Measurements from ENCODE around the gene PTCH2. TPM values are rescaled to one million over a fixed set of nuclear protein-coding genes. Genes with fewer than 3 reads are reported as not detected.
"Not testable (repeated sequence)": the region's sequence is repeated elsewhere in the genome, so short reads cannot be mapped to it uniquely, and the experiment has no call there.

PTCH2 gene
- total RNA-seq, 4 donors from 2014 or later = 0.66 to 2.6 (median 1.1) TPM

GRCh38 chr1:44819196-44819607 is 23.9 kb downstream of the PTCH2 start:
- Histone ChIP-seq H3K27me3 (no peaks in the 10 kb centered on the region), H3K4me3 (peak overlapping the region; percentile 59 to 72 (median 62)), H3K27ac (replicated peaks in 1 of 4) (peak overlapping the region; percentile 89 to 96 (median 92)), H3K36me3 (peaks cover 0 to 8% (median 0%) of the 10 kb centered on the region in 4 donors), H3K9me3 (no peaks in the 10 kb centered on the region), H3K4me1 (peaks cover 18 to 33% (median 32%) of the 10 kb centered on the region in 4 donors)
- intact Hi-C loops (cut with DNase I) = no loop called here
- DNase-seq (ENCODE audit: extremely low spot score) = no peak
- TF ChIP-seq CTCF (IDR thresholded peaks at IDR 0.05) = no peak
- no peak for TF ChIP-seq EP300 (IDR thresholded peaks at IDR 0.05)
- TF ChIP-seq POLR2AphosphoS5 (IDR thresholded peaks at IDR 0.05) = no peak
- TF ChIP-seq POLR2A (IDR thresholded peaks at IDR 0.05; ENCODE audit: low read depth) = no peak
- WGBS = 5% methylated on average over 13 of the region's 13 CpGs

- 97% methylated on average over 11 of the region's 11 CpGs for WGBS
- Histone ChIP-seq H3K27me3 (no peaks in the 10 kb centered on the region), H3K36me3 (peaks cover 0 to 13% (median 0%) of the 10 kb centered on the region in 4 donors), H3K4me3 (no peak overlapping the region), H3K9me3 (no peaks in the 10 kb centered on the region), H3K27ac (replicated peaks in 1 of 4) (peak overlapping the region in 3 of 4 donors; percentile 89 to 96 (median 91)), H3K4me1 (peaks cover 24 to 45% (median 42%) of the 10 kb centered on the region in 4 donors)
- no peak for DNase-seq (ENCODE audit: extremely low spot score)
- TF ChIP-seq CTCF (IDR thresholded peaks at IDR 0.05) (no peak), EP300 (IDR thresholded peaks at IDR 0.05) (no peak), POLR2A (IDR thresholded peaks at IDR 0.05; ENCODE audit: low read depth) (no peak), POLR2AphosphoS5 (IDR thresholded peaks at IDR 0.05) (no peak)
- intact Hi-C loops (cut with DNase I) = no loop called here
Measured at GRCh38 chr1:44817771-44818495, 25.1 kb downstream of the PTCH2 start.

- intact Hi-C loops (cut with DNase I) = no loop called here
- peaks cover 27 to 52% (median 48%) of the 10 kb centered on the region in 4 donors for H3K4me1 ChIP-seq
- TF ChIP-seq POLR2AphosphoS5 (IDR thresholded peaks at IDR 0.05) = no peak
- TF ChIP-seq EP300 (IDR thresholded peaks at IDR 0.05) = no peak
- TF ChIP-seq CTCF (IDR thresholded peaks at IDR 0.05) = no peak
- no peak for TF ChIP-seq POLR2A (IDR thresholded peaks at IDR 0.05; ENCODE audit: low read depth)
- H3K27me3 ChIP-seq = no peaks in the 10 kb centered on the region
- peaks cover 0 to 15% (median 0%) of the 10 kb centered on the region in 4 donors for H3K36me3 ChIP-seq
- H3K27ac ChIP-seq (replicated peaks in 1 of 4) = no peak overlapping the region
- DNase-seq (ENCODE audit: extremely low spot score) = no peak
- H3K4me3 ChIP-seq = no peak overlapping the region
- WGBS = 90% methylated on average over 2 of the region's 2 CpGs
- H3K9me3 ChIP-seq = no peaks in the 10 kb centered on the region
Measured at GRCh38 chr1:44817307-44817706, 25.7 kb downstream of the PTCH2 start.

GRCh38 chr1:44815926-44816325 is 27.1 kb downstream of the PTCH2 start:
- H3K27me3 ChIP-seq; intact Hi-C loops (cut with DNase I); H3K9me3 ChIP-seq; H3K27ac ChIP-seq (replicated peaks in 1 of 4); H3K4me3 ChIP-seq; DNase-seq (ENCODE audit: extremely low spot score): not testable (repeated sequence)
- Histone ChIP-seq H3K36me3 (peaks cover 0 to 15% (median 0%) of the 10 kb centered on the region in 4 donors), H3K4me1 (peaks cover 35 to 60% (median 58%) of the 10 kb centered on the region in 4 donors)
- WGBS = 84% methylated on average over 9 of the region's 9 CpGs

- H3K4me1 ChIP-seq = peaks cover 49 to 68% (median 64%) of the 10 kb centered on the region in 4 donors
- 56% methylated on average over 45 of the region's 48 CpGs for WGBS
- intact Hi-C loops (cut with DNase I) = no loop called here
- peaks cover 0 to 15% (median 0%) of the 10 kb centered on the region in 4 donors for H3K36me3 ChIP-seq
- no peak for DNase-seq (ENCODE audit: extremely low spot score)
- H3K9me3 ChIP-seq = no peaks in the 10 kb centered on the region
- peak overlapping the region; percentile 93 to 97 (median 96) for H3K27ac ChIP-seq (replicated peaks in 1 of 4)
- TF ChIP-seq EP300 (IDR thresholded peaks at IDR 0.05) = no peak
- no peak for TF ChIP-seq POLR2AphosphoS5 (IDR thresholded peaks at IDR 0.05)
- no peak for TF ChIP-seq POLR2A (IDR thresholded peaks at IDR 0.05; ENCODE audit: low read depth)
- no peak for TF ChIP-seq CTCF (IDR thresholded peaks at IDR 0.05)
- peak overlapping the region; percentile 60 to 70 (median 63) for H3K4me3 ChIP-seq
- no peaks in the 10 kb centered on the region for H3K27me3 ChIP-seq
Measured at GRCh38 chr1:44812822-44813543, 30.1 kb downstream of the PTCH2 start.

All from esophagus muscularis mucosa (tissue), 4 donors.